Glomerular visceral epithelial cell (primary cell): Measurements from ENCODE around the gene CCDC182.

ENCODE experiments used
- DNase-seq: peaks from one replicate; pipeline ENCODE4 v3.0.0-alpha.2; 2016; ENCODE audit errors: extremely low spot score

The CCDC182 gene

DNA sequence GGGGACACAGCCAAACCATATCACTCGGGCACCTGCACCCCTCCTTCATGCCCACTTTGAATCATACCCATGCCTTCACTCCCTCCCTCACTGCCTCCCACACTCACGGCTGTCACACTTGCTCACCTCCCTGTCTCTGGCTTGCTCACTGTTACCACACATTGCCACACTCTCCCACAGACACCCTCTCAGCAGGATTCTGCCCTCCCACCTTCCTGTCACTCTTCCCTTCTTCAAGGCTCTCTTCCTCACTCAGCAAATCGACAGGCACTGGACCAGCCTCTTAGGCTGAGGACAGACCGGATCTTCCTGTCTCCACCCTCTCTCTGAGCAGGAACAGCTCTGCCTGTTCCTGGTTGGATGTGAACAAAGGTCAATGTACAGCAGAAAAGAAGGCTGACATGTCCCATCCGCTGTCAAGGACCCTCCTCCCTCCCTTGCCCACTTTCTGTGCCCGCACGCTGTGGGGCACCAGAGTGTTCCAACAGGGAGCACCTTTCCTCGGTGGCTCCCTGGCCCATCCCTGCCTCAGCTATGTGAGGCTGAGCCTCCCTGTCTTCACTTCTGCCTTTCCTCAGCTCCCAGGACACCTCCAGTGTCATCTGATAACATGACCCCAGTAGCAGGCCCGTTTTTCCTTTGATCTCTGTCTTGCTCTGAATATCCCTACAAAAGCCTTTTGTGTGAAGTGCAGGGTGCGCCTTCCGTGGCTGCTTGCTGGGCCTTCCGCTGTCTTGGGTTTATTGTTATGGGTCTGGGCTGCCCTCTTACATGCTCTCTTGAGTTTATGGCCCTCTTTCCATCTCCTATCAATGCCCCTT lies 47.0 kb downstream of the CCDC182 start:
- no peak for DNase-seq

DNA sequence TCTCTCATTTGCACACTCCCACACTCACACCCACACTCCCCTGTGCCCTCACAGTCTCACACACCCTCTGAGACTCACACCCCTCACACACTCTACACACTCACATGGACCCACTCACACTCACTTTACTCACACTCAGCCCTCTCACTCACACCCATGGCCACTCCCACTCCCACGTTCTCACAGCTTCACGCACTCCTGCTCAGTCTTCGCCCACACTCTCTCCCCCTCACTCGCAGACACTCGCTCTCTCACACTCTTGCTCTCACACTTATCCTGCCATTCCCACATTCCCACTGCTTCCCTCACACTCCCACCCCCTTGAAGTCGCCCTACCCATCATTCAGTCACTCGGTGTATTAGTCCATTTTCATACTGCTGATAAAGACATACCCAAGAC lies 47.9 kb downstream of the CCDC182 start:
- DNase-seq: no peak

DNA sequence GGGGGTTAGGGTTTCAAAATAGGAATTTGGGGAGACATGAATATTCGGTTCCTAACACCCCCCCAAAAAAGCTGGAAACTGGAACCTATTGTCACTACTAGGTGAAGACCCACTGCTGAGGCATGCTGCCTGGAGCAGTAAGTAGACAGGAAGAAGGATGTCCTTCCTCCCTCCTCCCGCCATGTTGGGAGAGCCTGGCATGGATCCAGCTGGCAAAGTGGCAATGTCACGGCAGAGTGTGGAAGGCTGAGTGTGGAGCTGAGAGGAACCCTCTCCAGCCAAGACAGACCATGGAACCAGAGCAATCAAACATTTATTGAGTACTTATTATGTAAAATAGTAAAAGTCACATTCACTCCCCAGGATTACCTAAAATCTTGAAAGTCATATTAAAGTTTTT lies 49.0 kb downstream of the CCDC182 start:
- no peak for DNase-seq
